ENCODE results near the gene HEMK1. TPM values are rescaled to one million over a fixed set of nuclear protein-coding genes. Genes with fewer than 3 reads are reported as not detected.

Gene HEMK1
- total RNA-seq, 1 experiment from 2014 or later: 20.9 TPM

GRCh38 chr3:50602595-50603191 is 33.4 kb downstream of the HEMK1 start (continued):
- TF ChIP-seq ARID4B (CRISPR knock-in tag; IDR thresholded peaks at IDR 0.05; ENCODE audit: borderline replicate concordance) (no peak), ATF2 (CRISPR knock-in tag; IDR thresholded peaks at IDR 0.05; ENCODE audit: borderline replicate concordance, low read depth) (no peak), ZBTB43 (CRISPR knock-in tag; IDR thresholded peaks at IDR 0.05) (no peak), ESRRA (CRISPR knock-in tag; IDR thresholded peaks at IDR 0.05; ENCODE audit: borderline replicate concordance) (no peak)

GRCh38 chr3:50603261-50604109 is 34.2 kb downstream of the HEMK1 start:
- ATAC-seq (no peak), DNase-seq (ENCODE audit: low spot score) (no peak)
- H3K27ac Mint-ChIP-seq: no peak overlapping the region
- CTCF ChIA-PET: interaction anchor here (1.1 to 3.2 kb wide), 2 partner anchors 8 to 13 kb away, joined by 4 to 24 read pairs; partner anchors contain the start of gene CISH
- no peak overlapping the region for H3K4me3 Mint-ChIP-seq
- H3K36me3 Mint-ChIP-seq: no peaks in the 10 kb centered on the region
- POLR2A ChIA-PET: no interaction called here
- peaks cover 3% of the 10 kb centered on the region for H3K27me3 Mint-ChIP-seq (ENCODE audit: low read depth)
- H3K9me3 Mint-ChIP-seq: no peaks in the 10 kb centered on the region
- no peaks in the 10 kb centered on the region for H3K4me1 Mint-ChIP-seq
- TF ChIP-seq JUN (CRISPR knock-in tag; IDR thresholded peaks at IDR 0.05) (no peak), CTCF (IDR thresholded peaks at IDR 0.05) (no peak), AFF4 (CRISPR knock-in tag; IDR thresholded peaks at IDR 0.05; ENCODE audit: borderline replicate concordance) (no peak)
